HCT116 (cell line): Measurements from ENCODE around the gene NFIB. TPM values are rescaled to one million over a fixed set of nuclear protein-coding genes. Genes with fewer than 3 reads are reported as not detected.

ENCODE experiments used
- ATAC-seq: fragments of 200-7000 bp; cut with Tn5 transposase; 2 replicates; pipeline ENCODE4 v1.9.1; 2020; ENCODE audit warnings: mild to moderate bottlenecking, moderate library complexity
- BruUV-seq: library from RNA; stranded (reverse); fragments of 400-500 nt; replicated peaks from 2 replicates; lab custom pipeline; 2021; lab: Mats Ljungman, UMichigan
- CTCF ChIA-PET: fragments of 300-600 bp; sonication (Branson Sonifier 250); formaldehyde crosslinking; loops from one replicate; lab custom pipeline; 2021; ENCODE audit warnings: antibody characterized with exemption; lab: Charles Lee
- POLR2A ChIA-PET: fragments of 300-600, 350-600 bp; sonication (Branson Sonifier 250); formaldehyde crosslinking; loops from one replicate; lab custom pipeline; 2021; ENCODE audit warnings: antibody characterized with exemption; lab: Charles Lee
- RAD21 ChIA-PET, 2 experiments: fragments of 300-600 bp; sonication (Branson Sonifier 250); formaldehyde crosslinking; loops; one replicate each; lab custom pipeline; 2023; ENCODE audit warnings: low total read pairs in 2 of 2; ENCODE audit not compliant: uncharacterized antibody in 2 of 2, unreplicated experiment in 2 of 2, low non-redundant PET in 1 of 2; lab: Charles Lee
- DNase-seq: peaks from one replicate; pipeline ENCODE4 v3.0.0-alpha.2; 2010; ENCODE audit warnings: low read depth, low spot score
- H2AFZ ChIP-seq: fragments of 200-600 bp; shearing (Covaris generic), sonication (generic); 2 replicates; pipeline ENCODE4 v1.6.1; 2017; ENCODE audit warnings: low read depth, mixed run types, mixed read lengths, antibody characterized with exemption, low read length; ENCODE audit not compliant: poor library complexity, severe bottlenecking
- H3K27ac ChIP-seq: 2 replicates; pipeline ENCODE4 v1.5.1; 2012; ENCODE audit warnings: low read depth, low read length
- H3K27me3 ChIP-seq: fragments of 200-600 bp; sonication (generic); 2 replicates; pipeline ENCODE4 v1.6.1; 2016; ENCODE audit warnings: mixed run types, low read length, mixed read lengths; ENCODE audit not compliant: insufficient read depth
- H3K36me3 ChIP-seq, 2 experiments: fragments of 200-500 bp in 1 of 2; fragments of 200-600 bp in 1 of 2; sonication (Bioruptor generic) in 1 of 2; sonication (generic) in 1 of 2; 2 replicates each; pipeline versions ENCODE4 v1.5.1 to v1.6.1; 2014 to 2016; ENCODE audit warnings: low read length in 2 of 2, inconsistent platforms in 1 of 2, mixed read lengths in 1 of 2, mixed run types in 1 of 2; ENCODE audit not compliant: insufficient read depth in 2 of 2, control insufficient read depth in 1 of 2
- H3K4me1 ChIP-seq, 2 experiments: fragments of 200-600 bp in 1 of 2; sonication (generic) in 1 of 2; 2 replicates each; pipeline versions ENCODE4 v1.5.1 to v1.6.1; 2012 to 2017; ENCODE audit warnings: low read length in 2 of 2, inconsistent platforms in 1 of 2, mild to moderate bottlenecking in 1 of 2, mixed read lengths in 1 of 2, mixed run types in 1 of 2, moderate library complexity in 1 of 2; ENCODE audit not compliant: insufficient read depth in 2 of 2, control insufficient read depth in 1 of 2
- H3K4me2 ChIP-seq: fragments of 200-600 bp; sonication (generic); 2 replicates; pipeline ENCODE4 v1.6.1; 2017; ENCODE audit warnings: mixed run types, low read length, mixed read lengths
- H3K4me3 ChIP-seq, 2 experiments: fragments of 200-600 bp in 1 of 2; sonication (generic) in 1 of 2; replicated peaks in 1 of 2; 2 replicates each; pipeline ENCODE4 v1.5.1; 2011 to 2016; ENCODE audit warnings: low read length in 2 of 2, control low read depth in 1 of 2, low read depth in 1 of 2, mild to moderate bottlenecking in 1 of 2, mixed read lengths in 1 of 2, mixed run types in 1 of 2
- H3K79me2 ChIP-seq: fragments of 200-600 bp; sonication (generic); 2 replicates; pipeline ENCODE4 v1.6.1; 2017; ENCODE audit warnings: mild to moderate bottlenecking, mixed run types, low read length, moderate library complexity, mixed read lengths; ENCODE audit not compliant: insufficient read depth
- H3K9ac ChIP-seq: fragments of 200-600 bp; sonication (generic); 2 replicates; pipeline ENCODE4 v1.6.1; 2016; ENCODE audit warnings: low read length, mixed read lengths
- H3K9me2 ChIP-seq: fragments of 200-600 bp; sonication (generic), shearing (Covaris generic); 2 replicates; pipeline ENCODE4 v1.6.1; 2017; ENCODE audit warnings: mixed run types, mild to moderate bottlenecking, moderate library complexity; ENCODE audit not compliant: insufficient read depth
- H3K9me3 ChIP-seq, 2 experiments: fragments of 200-500 bp in 1 of 2; fragments of 200-600 bp in 1 of 2; sonication (Bioruptor generic) in 1 of 2; sonication (generic) in 1 of 2; 2 replicates each; pipeline ENCODE4 v1.6.1; 2014 to 2017; ENCODE audit warnings: low read length in 2 of 2, mixed read lengths in 2 of 2, inconsistent platforms in 1 of 2, low read depth in 1 of 2, mild to moderate bottlenecking in 1 of 2, mixed run types in 1 of 2, moderate library complexity in 1 of 2; ENCODE audit not compliant: control insufficient read depth in 1 of 2, insufficient read depth in 1 of 2
- H4K20me1 ChIP-seq: fragments of 200-600 bp; sonication (generic), shearing (Covaris generic); 2 replicates; pipeline ENCODE4 v1.6.1; 2017; ENCODE audit warnings: mixed run types, mild to moderate bottlenecking, moderate library complexity; ENCODE audit not compliant: insufficient read depth
- CBX3 ChIP-seq: IDR thresholded peaks from 2 replicates; pipeline ENCODE4 v1.6.1; 2012; ENCODE audit warnings: low read depth
- CEBPB ChIP-seq: IDR thresholded peaks from 2 replicates; pipeline ENCODE4 v1.6.1; 2012; ENCODE audit warnings: low read depth
- CTCF ChIP-seq, 3 experiments: fragments of 200-600 bp in 1 of 3; sonication (generic) in 1 of 3; IDR thresholded peaks in 2 of 3; conservative IDR thresholded peaks in 1 of 3; 2 replicates each; pipeline ENCODE4 v1.5.1; 2012 to 2017; ENCODE audit warnings: low read depth in 2 of 3, low read length in 2 of 3, antibody characterized with exemption in 1 of 3, borderline replicate concordance in 1 of 3, control low read depth in 1 of 3, mild to moderate bottlenecking in 1 of 3, mixed read lengths in 1 of 3, mixed run types in 1 of 3, moderate library complexity in 1 of 3; ENCODE audit not compliant: insufficient read depth in 1 of 3
- EGR1 ChIP-seq: IDR thresholded peaks from 2 replicates; pipeline ENCODE4 v1.6.1; 2012; ENCODE audit warnings: low read depth
- ELF1 ChIP-seq: IDR thresholded peaks from 2 replicates; pipeline ENCODE4 v1.6.1; 2012; ENCODE audit warnings: low read depth, borderline replicate concordance
- FOSL1 ChIP-seq: IDR thresholded peaks from 2 replicates; pipeline ENCODE4 v1.6.1; 2012; ENCODE audit warnings: low read depth
- JUND ChIP-seq: IDR thresholded peaks from 2 replicates; pipeline ENCODE4 v1.6.1; 2012
- POLR2A ChIP-seq: IDR thresholded peaks from 2 replicates; pipeline ENCODE4 v1.7.0; 2011; ENCODE audit warnings: borderline replicate concordance; ENCODE audit not compliant: insufficient read depth, insufficient read length; ENCODE audit errors: extremely low read depth
- POLR2AphosphoS5 ChIP-seq: IDR thresholded peaks from 2 replicates; pipeline ENCODE4 v1.6.1; 2011; ENCODE audit warnings: mild to moderate bottlenecking, low read depth, low read length, moderate library complexity
- RAD21 ChIP-seq: IDR thresholded peaks from 2 replicates; pipeline ENCODE4 v1.6.1; 2012; ENCODE audit warnings: low read depth, mild to moderate bottlenecking
- SIN3A ChIP-seq: IDR thresholded peaks from 2 replicates; pipeline ENCODE4 v1.6.1; 2012; ENCODE audit warnings: low read depth
- SP1 ChIP-seq: IDR thresholded peaks from 2 replicates; pipeline ENCODE4 v1.6.1; 2012; ENCODE audit warnings: low read depth
- SRF ChIP-seq: IDR thresholded peaks from 2 replicates; pipeline ENCODE4 v1.6.1; 2012; ENCODE audit warnings: low read depth
- TCF7L2 ChIP-seq: IDR thresholded peaks from 2 replicates; pipeline ENCODE4 v1.7.0; 2011; ENCODE audit warnings: borderline replicate concordance, inconsistent platforms; ENCODE audit not compliant: insufficient read depth, insufficient read length; ENCODE audit errors: extremely low read depth
- YY1 ChIP-seq: IDR thresholded peaks from 2 replicates; pipeline ENCODE4 v1.6.1; 2011; ENCODE audit warnings: low read length, low read depth, moderate library complexity, mild to moderate bottlenecking; ENCODE audit not compliant: insufficient replicate concordance; ENCODE audit errors: extremely low read depth
- ZFX ChIP-seq: fragments of 450-650 bp; IDR thresholded peaks from 2 replicates; pipeline ENCODE4 v1.6.1; 2017
- ZNF274 ChIP-seq: fragments of 200-500 bp; sonication (Bioruptor generic); IDR thresholded peaks from 2 replicates; pipeline ENCODE4 v1.6.1; 2014; ENCODE audit warnings: mild to moderate bottlenecking, low read depth, low read length, inconsistent platforms
- intact Hi-C: fragments of 100-400 bp; cut with micrococcal nuclease; formaldehyde crosslinking; loops from 2 replicates; pipeline ENCODE4 v1.10.0; 2022
- total RNA-seq: library from RNA; stranded (reverse); gene quantifications from one replicate; pipeline ENCODE4 v1.2.1, GENCODE V29; 2021; ENCODE audit not compliant: unreplicated experiment
- TF ChIP-seq, protein P1 (sequence below): IDR thresholded peaks from 2 replicates; pipeline ENCODE4 v1.6.1; 2012; ENCODE audit warnings: low read depth
- TF ChIP-seq, protein P2 (sequence below): IDR thresholded peaks from 2 replicates; pipeline ENCODE4 v1.6.1; 2012
- TF ChIP-seq, protein P3 (sequence below): IDR thresholded peaks from 2 replicates; pipeline ENCODE4 v1.6.1; 2012

The NFIB gene
- total RNA-seq, 1 experiment from 2014 or later: 6.6 TPM

GRCh38 chr9:14155237-14155636, 158.7 kb downstream of the NFIB start:
- H4K20me1 ChIP-seq: no peaks in the 10 kb centered on the region
- H3K79me2 ChIP-seq: no peaks in the 10 kb centered on the region
- H3K27me3 ChIP-seq: no peaks in the 10 kb centered on the region
- H3K9me3 ChIP-seq: no peaks in the 10 kb centered on the region
- H3K27ac ChIP-seq: no peak overlapping the region
- BruUV-seq: no TSS peak
- ATAC-seq (no peak), DNase-seq (no peak)
- H3K9ac ChIP-seq: no peak overlapping the region
- no peaks in the 10 kb centered on the region for H3K4me1 ChIP-seq
- intact Hi-C loops: no loop called here
- H2AFZ ChIP-seq: no peak overlapping the region
- ChIA-PET POLR2A (no interaction called here), CTCF (no interaction called here), RAD21 (interaction anchor here in 1 of 2 experiments (0.6 kb wide), 1 partner anchor 1040 kb away, joined by 5 read pairs; no protein-coding TSS in a partner anchor)
- H3K4me2 ChIP-seq: no peak overlapping the region
- TF ChIP-seq JUND (no peak), ELF1 (no peak), SIN3A (no peak), CBX3 (no peak), EGR1 (no peak), ZNF274 (no peak), ZFX (no peak), SP1 (no peak), SRF (no peak), FOSL1 (no peak), POLR2AphosphoS5 (no peak), POLR2A (no peak), CTCF (IDR thresholded peaks at IDR 0.05 in 2 of 3, conservative IDR thresholded peaks at IDR 0.05 in 1 of 3; ENCODE audit: borderline replicate concordance in 1 of 3, insufficient read depth in 1 of 3, low read depth in 2 of 3, low read length in 2 of 3) (no peak), YY1 (no peak), RAD21 (no peak), CEBPB (no peak), TCF7L2 (no peak)
- TF ChIP-seq, protein P1, sequence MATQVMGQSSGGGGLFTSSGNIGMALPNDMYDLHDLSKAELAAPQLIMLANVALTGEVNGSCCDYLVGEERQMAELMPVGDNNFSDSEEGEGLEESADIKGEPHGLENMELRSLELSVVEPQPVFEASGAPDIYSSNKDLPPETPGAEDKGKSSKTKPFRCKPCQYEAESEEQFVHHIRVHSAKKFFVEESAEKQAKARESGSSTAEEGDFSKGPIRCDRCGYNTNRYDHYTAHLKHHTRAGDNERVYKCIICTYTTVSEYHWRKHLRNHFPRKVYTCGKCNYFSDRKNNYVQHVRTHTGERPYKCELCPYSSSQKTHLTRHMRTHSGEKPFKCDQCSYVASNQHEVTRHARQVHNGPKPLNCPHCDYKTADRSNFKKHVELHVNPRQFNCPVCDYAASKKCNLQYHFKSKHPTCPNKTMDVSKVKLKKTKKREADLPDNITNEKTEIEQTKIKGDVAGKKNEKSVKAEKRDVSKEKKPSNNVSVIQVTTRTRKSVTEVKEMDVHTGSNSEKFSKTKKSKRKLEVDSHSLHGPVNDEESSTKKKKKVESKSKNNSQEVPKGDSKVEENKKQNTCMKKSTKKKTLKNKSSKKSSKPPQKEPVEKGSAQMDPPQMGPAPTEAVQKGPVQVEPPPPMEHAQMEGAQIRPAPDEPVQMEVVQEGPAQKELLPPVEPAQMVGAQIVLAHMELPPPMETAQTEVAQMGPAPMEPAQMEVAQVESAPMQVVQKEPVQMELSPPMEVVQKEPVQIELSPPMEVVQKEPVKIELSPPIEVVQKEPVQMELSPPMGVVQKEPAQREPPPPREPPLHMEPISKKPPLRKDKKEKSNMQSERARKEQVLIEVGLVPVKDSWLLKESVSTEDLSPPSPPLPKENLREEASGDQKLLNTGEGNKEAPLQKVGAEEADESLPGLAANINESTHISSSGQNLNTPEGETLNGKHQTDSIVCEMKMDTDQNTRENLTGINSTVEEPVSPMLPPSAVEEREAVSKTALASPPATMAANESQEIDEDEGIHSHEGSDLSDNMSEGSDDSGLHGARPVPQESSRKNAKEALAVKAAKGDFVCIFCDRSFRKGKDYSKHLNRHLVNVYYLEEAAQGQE: no peak
- TF ChIP-seq, protein P2, sequence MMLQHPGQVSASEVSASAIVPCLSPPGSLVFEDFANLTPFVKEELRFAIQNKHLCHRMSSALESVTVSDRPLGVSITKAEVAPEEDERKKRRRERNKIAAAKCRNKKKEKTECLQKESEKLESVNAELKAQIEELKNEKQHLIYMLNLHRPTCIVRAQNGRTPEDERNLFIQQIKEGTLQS: no peak
- TF ChIP-seq, protein P3, sequence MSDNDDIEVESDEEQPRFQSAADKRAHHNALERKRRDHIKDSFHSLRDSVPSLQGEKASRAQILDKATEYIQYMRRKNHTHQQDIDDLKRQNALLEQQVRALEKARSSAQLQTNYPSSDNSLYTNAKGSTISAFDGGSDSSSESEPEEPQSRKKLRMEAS: no peak
- H3K36me3 ChIP-seq: no peaks in the 10 kb centered on the region
- H3K9me2 ChIP-seq: no peaks in the 10 kb centered on the region
- H3K4me3 ChIP-seq: no peak overlapping the region
